ENCODE measurements around the gene FREM1. TPM values are rescaled to one million over a fixed set of nuclear protein-coding genes. Genes with fewer than 3 reads are reported as not detected.

FREM1 gene
- total and polyA plus RNA-seq, 7 experiments from 2014 or later: 0.24 to 0.86 TPM; not detected in 5

- no peaks in the 10 kb centered on the region for H3K36me3 Mint-ChIP-seq
- H3K27ac ChIP-seq (ENCODE audit: low read depth, low read length): no peak overlapping the region
- intact Hi-C loops (cut with micrococcal nuclease): loop anchor here (2.0 to 5.0 kb wide), 3 partner anchors 230 to 296 kb away; no protein-coding TSS in a partner anchor
- H3K9me3 ChIP-seq (ENCODE audit: control insufficient read depth in 2 of 3, low read length in 3 of 3): no peaks in the 10 kb centered on the region
- H3K9me3 Mint-ChIP-seq: peaks cover 0 to 2% (median 0%) of the 10 kb centered on the region in 11 donors
- H3K4me1 ChIP-seq (ENCODE audit: control insufficient read depth in 2 of 2, insufficient read depth in 2 of 2, low read length in 2 of 2): no peaks in the 10 kb centered on the region
- H3K4me1 Mint-ChIP-seq: no peaks in the 10 kb centered on the region
- ChIA-PET CTCF (interaction anchor here (1.2 kb wide), 1 partner anchor 288 kb away, joined by 3 read pairs; no protein-coding TSS in a partner anchor), POLR2A (no interaction called here)
- no peak overlapping the region for H3K27ac Mint-ChIP-seq
- H3K4me3 Mint-ChIP-seq: no peak overlapping the region
- peaks cover 2 to 21% (median 13%) of the 10 kb centered on the region in 5 donors for H3K27me3 Mint-ChIP-seq
- H3K36me3 ChIP-seq (ENCODE audit: control insufficient read depth in 2 of 3, insufficient read depth in 3 of 3, low read length in 3 of 3): no peaks in the 10 kb centered on the region
- ATAC-seq (peak; percentile 66), DNase-seq (peak in 7 of 9 donors; percentile 18 to 54 (median 30))
- H3K27me3 ChIP-seq (ENCODE audit: control insufficient read depth in 2 of 2, insufficient read depth in 2 of 2, low read length in 2 of 2): peaks cover 0 to 4% of the 10 kb centered on the region in 2 donors
- no peak overlapping the region for H3K4me3 ChIP-seq (ENCODE audit: low read length)
These were observed 63.3 kb downstream of the FREM1 start for GRCh38 chr9:14846871-14847311.

- H3K9me3 Mint-ChIP-seq: peaks cover 0 to 4% (median 0%) of the 10 kb centered on the region in 11 donors
- Histone ChIP-seq H3K4me3 (ENCODE audit: low read length) (no peak overlapping the region), H3K9me3 (ENCODE audit: control insufficient read depth in 2 of 3, low read length in 3 of 3) (no peaks in the 10 kb centered on the region), H3K4me1 (ENCODE audit: control insufficient read depth in 2 of 2, insufficient read depth in 2 of 2, low read length in 2 of 2) (no peaks in the 10 kb centered on the region), H3K27ac (ENCODE audit: low read depth, low read length) (no peak overlapping the region), H3K36me3 (ENCODE audit: control insufficient read depth in 2 of 3, insufficient read depth in 3 of 3, low read length in 3 of 3) (no peaks in the 10 kb centered on the region), H3K27me3 (ENCODE audit: control insufficient read depth in 2 of 2, insufficient read depth in 2 of 2, low read length in 2 of 2) (no peaks in the 10 kb centered on the region)
- ATAC-seq (no peak), DNase-seq (no peak)
- no peak overlapping the region for H3K4me3 Mint-ChIP-seq
- POLR2A ChIA-PET: interaction anchor here (0.7 kb wide), 1 partner anchor 666 kb away, joined by 3 read pairs; no protein-coding TSS in a partner anchor
- peaks cover 0 to 20% (median 15%) of the 10 kb centered on the region in 5 donors for H3K27me3 Mint-ChIP-seq
- H3K27ac Mint-ChIP-seq: no peak overlapping the region
- H3K36me3 Mint-ChIP-seq: no peaks in the 10 kb centered on the region
- intact Hi-C loops (cut with micrococcal nuclease): no loop called here
- no peaks in the 10 kb centered on the region for H3K4me1 Mint-ChIP-seq
- CTCF ChIA-PET: no interaction called here
These were observed 67.1 kb downstream of the FREM1 start for GRCh38 chr9:14843163-14843562.

GRCh38 chr9:14842269-14842668, 68.0 kb downstream of the FREM1 start:
- intact Hi-C loops (cut with micrococcal nuclease): no loop called here

GRCh38 chr9:14838701-14839100, 71.5 kb downstream of the FREM1 start:
- Histone ChIP-seq H3K36me3 (ENCODE audit: control insufficient read depth in 2 of 3, insufficient read depth in 3 of 3, low read length in 3 of 3) (no peaks in the 10 kb centered on the region), H3K9me3 (ENCODE audit: control insufficient read depth in 2 of 3, low read length in 3 of 3) (no peaks in the 10 kb centered on the region), H3K27me3 (ENCODE audit: control insufficient read depth in 2 of 2, insufficient read depth in 2 of 2, low read length in 2 of 2) (no peaks in the 10 kb centered on the region), H3K27ac (ENCODE audit: low read depth, low read length) (no peak overlapping the region), H3K4me1 (ENCODE audit: control insufficient read depth in 2 of 2, insufficient read depth in 2 of 2, low read length in 2 of 2) (no peaks in the 10 kb centered on the region), H3K4me3 (ENCODE audit: low read length) (no peak overlapping the region)
- intact Hi-C loops (cut with micrococcal nuclease): no loop called here
- Mint-ChIP-seq H3K9me3 (peaks cover 0 to 3% (median 0%) of the 10 kb centered on the region in 11 donors), H3K27me3 (peaks cover 6 to 26% (median 15%) of the 10 kb centered on the region in 5 donors), H3K4me3 (no peak overlapping the region), H3K4me1 (no peaks in the 10 kb centered on the region), H3K27ac (no peak overlapping the region), H3K36me3 (no peaks in the 10 kb centered on the region)
- DNase-seq (no peak), ATAC-seq (no peak)
- POLR2A ChIA-PET: no interaction called here
- CTCF ChIA-PET: no interaction called here

More at GRCh38 chr9:14842269-14842668, 68.0 kb downstream of the FREM1 start:
- Histone ChIP-seq H3K27ac (ENCODE audit: low read depth, low read length) (no peak overlapping the region), H3K4me1 (ENCODE audit: control insufficient read depth in 2 of 2, insufficient read depth in 2 of 2, low read length in 2 of 2) (no peaks in the 10 kb centered on the region), H3K4me3 (ENCODE audit: low read length) (no peak overlapping the region), H3K9me3 (ENCODE audit: control insufficient read depth in 2 of 3, low read length in 3 of 3) (no peaks in the 10 kb centered on the region), H3K36me3 (ENCODE audit: control insufficient read depth in 2 of 3, insufficient read depth in 3 of 3, low read length in 3 of 3) (no peaks in the 10 kb centered on the region), H3K27me3 (ENCODE audit: control insufficient read depth in 2 of 2, insufficient read depth in 2 of 2, low read length in 2 of 2) (no peaks in the 10 kb centered on the region)
- H3K36me3 Mint-ChIP-seq: no peaks in the 10 kb centered on the region
- ChIA-PET POLR2A (interaction anchor here (0.7 kb wide), 1 partner anchor 665 kb away, joined by 3 read pairs; no protein-coding TSS in a partner anchor), CTCF (no interaction called here)
- H3K9me3 Mint-ChIP-seq: peaks cover 0 to 4% (median 0%) of the 10 kb centered on the region in 11 donors
- no peak overlapping the region for H3K27ac Mint-ChIP-seq
- H3K4me1 Mint-ChIP-seq: no peaks in the 10 kb centered on the region
- DNase-seq: no peak
- no peak for ATAC-seq
- no peak overlapping the region for H3K4me3 Mint-ChIP-seq
- peaks cover 3 to 23% (median 15%) of the 10 kb centered on the region in 5 donors for H3K27me3 Mint-ChIP-seq

GRCh38 chr9:14836885-14837284, 73.3 kb downstream of the FREM1 start:
- POLR2A ChIA-PET: no interaction called here
- no peaks in the 10 kb centered on the region for H3K4me1 Mint-ChIP-seq
- Histone ChIP-seq H3K4me1 (ENCODE audit: control insufficient read depth in 2 of 2, insufficient read depth in 2 of 2, low read length in 2 of 2) (no peaks in the 10 kb centered on the region), H3K9me3 (ENCODE audit: control insufficient read depth in 2 of 3, low read length in 3 of 3) (no peaks in the 10 kb centered on the region), H3K4me3 (ENCODE audit: low read length) (no peak overlapping the region), H3K27me3 (ENCODE audit: control insufficient read depth in 2 of 2, insufficient read depth in 2 of 2, low read length in 2 of 2) (no peaks in the 10 kb centered on the region), H3K27ac (ENCODE audit: low read depth, low read length) (no peak overlapping the region), H3K36me3 (ENCODE audit: control insufficient read depth in 2 of 3, insufficient read depth in 3 of 3, low read length in 3 of 3) (no peaks in the 10 kb centered on the region)
- CTCF ChIA-PET: no interaction called here
- ATAC-seq: no peak
- H3K9me3 Mint-ChIP-seq: peaks cover 0 to 3% (median 0%) of the 10 kb centered on the region in 11 donors
- H3K4me3 Mint-ChIP-seq: no peak overlapping the region
- H3K27me3 Mint-ChIP-seq: peaks cover 6 to 19% (median 13%) of the 10 kb centered on the region in 5 donors
- no peak overlapping the region for H3K27ac Mint-ChIP-seq
- no peaks in the 10 kb centered on the region for H3K36me3 Mint-ChIP-seq
- no peak for DNase-seq
- intact Hi-C loops (cut with micrococcal nuclease): no loop called here

GRCh38 chr9:14831661-14832060, 78.6 kb downstream of the FREM1 start:
- H3K27ac ChIP-seq (ENCODE audit: low read depth, low read length): no peak overlapping the region
- DNase-seq: no peak
- Mint-ChIP-seq H3K4me1 (no peaks in the 10 kb centered on the region), H3K9me3 (peaks cover 0 to 8% (median 0%) of the 10 kb centered on the region in 11 donors), H3K27me3 (no peaks in the 10 kb centered on the region), H3K27ac (no peak overlapping the region), H3K36me3 (no peaks in the 10 kb centered on the region), H3K4me3 (no peak overlapping the region)
- ChIA-PET CTCF (no interaction called here), POLR2A (no interaction called here)
- no peaks in the 10 kb centered on the region for H3K4me1 ChIP-seq (ENCODE audit: control insufficient read depth in 2 of 2, insufficient read depth in 2 of 2, low read length in 2 of 2)
- no peaks in the 10 kb centered on the region for H3K27me3 ChIP-seq (ENCODE audit: control insufficient read depth in 2 of 2, insufficient read depth in 2 of 2, low read length in 2 of 2)
- intact Hi-C loops (cut with micrococcal nuclease): no loop called here
- no peaks in the 10 kb centered on the region for H3K36me3 ChIP-seq (ENCODE audit: control insufficient read depth in 2 of 3, insufficient read depth in 3 of 3, low read length in 3 of 3)
- ATAC-seq: no peak
- H3K4me3 ChIP-seq (ENCODE audit: low read length): no peak overlapping the region
- H3K9me3 ChIP-seq (ENCODE audit: control insufficient read depth in 2 of 3, low read length in 3 of 3): no peaks in the 10 kb centered on the region

GRCh38 chr9:14831074-14831473, 79.2 kb downstream of the FREM1 start:
- intact Hi-C loops (cut with micrococcal nuclease): no loop called here
- Histone ChIP-seq H3K36me3 (ENCODE audit: control insufficient read depth in 2 of 3, insufficient read depth in 3 of 3, low read length in 3 of 3) (no peaks in the 10 kb centered on the region), H3K27ac (ENCODE audit: low read depth, low read length) (no peak overlapping the region), H3K27me3 (ENCODE audit: control insufficient read depth in 2 of 2, insufficient read depth in 2 of 2, low read length in 2 of 2) (no peaks in the 10 kb centered on the region), H3K9me3 (ENCODE audit: control insufficient read depth in 2 of 3, low read length in 3 of 3) (no peaks in the 10 kb centered on the region), H3K4me3 (ENCODE audit: low read length) (no peak overlapping the region), H3K4me1 (ENCODE audit: control insufficient read depth in 2 of 2, insufficient read depth in 2 of 2, low read length in 2 of 2) (no peaks in the 10 kb centered on the region)
- CTCF ChIA-PET: no interaction called here
- no peak overlapping the region for H3K27ac Mint-ChIP-seq
- ATAC-seq (no peak), DNase-seq (no peak)
- H3K9me3 Mint-ChIP-seq: peaks cover 0 to 8% (median 0%) of the 10 kb centered on the region in 11 donors
- no peaks in the 10 kb centered on the region for H3K4me1 Mint-ChIP-seq
- no peaks in the 10 kb centered on the region for H3K36me3 Mint-ChIP-seq
- no peak overlapping the region for H3K4me3 Mint-ChIP-seq
- POLR2A ChIA-PET: no interaction called here
- peaks cover 0 to 4% (median 0%) of the 10 kb centered on the region in 5 donors for H3K27me3 Mint-ChIP-seq
